NB4 (cell line): ENCODE results near the gene OAS3.

Experiments used
- DNase-seq: peaks from one replicate; pipeline ENCODE4 v3.0.0; 2010; ENCODE audit warnings: low read depth
- H3K4me3 ChIP-seq: one replicate; pipeline ENCODE4 v1.5.1; 2011; ENCODE audit warnings: mild to moderate bottlenecking, low read depth, low read length, moderate library complexity
- CTCF ChIP-seq: IDR thresholded peaks from one replicate; pipeline ENCODE4 v1.5.1; 2012; ENCODE audit warnings: low read depth, low read length
- MYC ChIP-seq: IDR thresholded peaks from 2 replicates; pipeline ENCODE4 v1.6.1; 2011; ENCODE audit warnings: low read depth, low read length
- POLR2A ChIP-seq: IDR thresholded peaks from 2 replicates; pipeline ENCODE4 v1.6.1; 2011; ENCODE audit warnings: mild to moderate bottlenecking; ENCODE audit not compliant: insufficient read length; ENCODE audit errors: extremely low read depth
- TF ChIP-seq, protein P1 (sequence below): IDR thresholded peaks from 2 replicates; pipeline ENCODE4 v1.6.1; 2011; ENCODE audit warnings: low read depth, low read length

OAS3 gene

DNA sequence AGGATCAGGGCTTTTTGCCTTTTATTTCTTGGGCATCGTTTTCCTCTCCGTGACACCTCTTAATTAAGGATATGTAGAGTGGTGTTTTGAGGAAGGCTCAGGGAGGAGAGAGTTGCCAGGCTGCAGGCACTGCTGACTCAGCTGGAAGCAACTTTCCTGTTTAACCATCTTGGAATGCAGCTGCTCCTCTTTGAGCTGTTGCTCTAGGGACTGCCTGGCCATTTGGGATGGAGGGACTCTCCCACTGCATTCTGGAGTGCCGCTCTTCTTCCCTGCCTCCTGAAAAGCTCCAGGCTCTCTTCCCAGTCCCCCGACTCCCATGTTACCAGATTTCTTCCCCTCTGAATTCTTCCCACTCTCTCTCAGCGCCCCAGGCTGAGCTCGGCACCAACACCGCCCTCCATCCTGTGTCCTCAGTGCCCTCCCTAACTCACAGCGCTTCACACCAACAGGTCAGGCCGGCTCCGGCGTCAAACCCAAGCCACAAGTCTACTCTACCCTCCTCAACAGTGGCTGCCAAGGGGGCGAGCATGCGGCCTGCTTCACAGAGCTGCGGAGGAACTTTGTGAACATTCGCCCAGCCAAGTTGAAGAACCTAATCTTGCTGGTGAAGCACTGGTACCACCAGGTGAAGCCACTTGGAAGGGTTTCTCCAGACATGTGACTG is 5.9 kb downstream of the OAS3 start:
- no peak overlapping the region for H3K4me3 ChIP-seq
- no peak for TF ChIP-seq MYC
- TF ChIP-seq, protein P1, sequence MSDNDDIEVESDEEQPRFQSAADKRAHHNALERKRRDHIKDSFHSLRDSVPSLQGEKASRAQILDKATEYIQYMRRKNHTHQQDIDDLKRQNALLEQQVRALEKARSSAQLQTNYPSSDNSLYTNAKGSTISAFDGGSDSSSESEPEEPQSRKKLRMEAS: no peak
- no peak for TF ChIP-seq POLR2A
- TF ChIP-seq CTCF: no peak
- no peak for DNase-seq

DNA sequence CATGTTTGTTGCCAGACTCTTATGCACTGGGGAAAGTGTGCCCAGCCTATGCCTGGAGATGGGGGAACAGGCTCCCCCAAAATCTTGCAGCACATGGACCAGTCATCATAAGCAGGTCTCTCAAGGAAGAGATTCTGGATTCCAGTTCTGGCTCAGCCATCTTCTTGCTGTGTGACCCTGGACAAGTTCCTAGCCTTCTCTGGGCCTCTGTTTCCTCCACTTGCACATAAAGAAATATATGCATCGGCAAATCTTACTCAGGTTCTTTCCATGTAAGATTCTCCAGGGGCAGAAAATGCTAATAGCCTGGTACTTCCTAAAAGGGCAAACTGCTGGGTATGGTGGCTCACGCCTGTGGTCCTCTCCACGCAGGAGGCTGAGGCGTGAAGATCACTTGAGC is 7.2 kb downstream of the OAS3 start:
- no peak for TF ChIP-seq POLR2A
- H3K4me3 ChIP-seq: no peak overlapping the region
- no peak for DNase-seq

DNA sequence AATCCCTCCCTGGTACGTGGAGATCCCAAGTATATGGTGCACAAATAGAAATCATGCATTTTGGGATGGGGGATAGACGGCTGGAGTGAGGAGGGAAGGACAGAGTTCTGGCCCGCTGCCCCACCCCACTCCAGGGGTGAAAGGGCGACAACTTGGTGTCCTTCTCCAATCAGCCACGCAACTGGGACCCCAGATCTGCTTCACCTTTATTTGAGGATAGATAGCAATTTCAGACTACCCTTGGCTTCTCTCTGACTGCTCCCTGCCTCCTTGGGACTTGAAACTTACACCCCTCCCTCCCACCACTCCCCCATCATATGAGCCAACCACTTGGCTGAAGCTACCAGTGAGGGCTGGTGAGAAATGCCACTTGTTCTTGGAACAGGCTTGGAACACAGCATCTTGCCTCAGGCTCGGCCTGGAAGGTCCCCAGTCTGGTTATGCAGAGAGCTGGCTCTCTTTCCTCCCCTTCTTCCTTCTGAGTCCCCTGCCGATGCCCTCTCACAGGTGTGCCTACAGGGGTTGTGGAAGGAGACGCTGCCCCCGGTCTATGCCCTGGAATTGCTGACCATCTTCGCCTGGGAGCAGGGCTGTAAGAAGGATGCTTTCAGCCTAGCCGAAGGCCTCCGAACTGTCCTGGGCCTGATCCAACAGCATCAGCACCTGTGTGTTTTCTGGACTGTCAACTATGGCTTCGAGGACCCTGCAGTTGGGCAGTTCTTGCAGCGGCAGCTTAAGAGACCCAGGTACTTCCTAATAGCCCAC is 8.1 kb downstream of the OAS3 start:
- TF ChIP-seq CTCF (no peak), MYC (no peak), POLR2A (no peak)
- TF ChIP-seq, protein P1: no peak
- no peak overlapping the region for H3K4me3 ChIP-seq
- DNase-seq: no peak

DNA sequence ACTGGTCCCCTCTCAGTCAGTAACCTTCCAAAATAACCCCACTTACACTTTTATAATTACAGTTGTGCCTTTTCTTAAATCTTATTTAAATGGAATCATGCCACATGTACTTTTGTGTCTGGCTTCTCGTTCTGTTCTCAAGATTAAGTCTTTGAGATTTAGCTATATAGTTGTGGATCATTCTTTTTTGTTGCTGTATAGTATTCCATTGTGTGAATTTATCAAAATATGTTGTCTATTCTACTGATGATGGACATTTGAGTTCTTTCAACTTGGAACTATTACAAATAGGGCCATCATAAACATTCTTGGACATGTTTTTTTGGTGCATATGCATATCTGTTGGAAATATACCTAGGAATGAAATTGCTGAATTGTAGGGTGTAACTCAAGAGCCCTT is 9.0 kb downstream of the OAS3 start:
- TF ChIP-seq, protein P1: no peak
- TF ChIP-seq MYC (no peak), POLR2A (no peak), CTCF (no peak)
- H3K4me3 ChIP-seq: no peak overlapping the region
- no peak for DNase-seq

GRCh38 chr12:112947761-112948160 is 9.5 kb downstream of the OAS3 start:
- no peak for DNase-seq
- no peak overlapping the region for H3K4me3 ChIP-seq
- TF ChIP-seq MYC (no peak), CTCF (no peak), POLR2A (no peak)
- TF ChIP-seq, protein P1: no peak

GRCh38 chr12:112948806-112949205 is 10.5 kb downstream of the OAS3 start:
- no peak for DNase-seq
- TF ChIP-seq CTCF (no peak), POLR2A (no peak), MYC (no peak)
- TF ChIP-seq, protein P1: no peak
- H3K4me3 ChIP-seq: no peak overlapping the region
